Endothelial cell (in vitro differentiated cells): ENCODE measurements around the gene GPS1. TPM values are rescaled to one million over a fixed set of nuclear protein-coding genes. Genes with fewer than 3 reads are reported as not detected.

Experiments
- DNase-seq: peaks from one replicate; pipeline ENCODE4 v3.0.0; 2021; ENCODE audit warnings: low spot score
- H3K27ac Mint-ChIP-seq: one replicate; pipeline ENCODE4 v1.8.0; 2021; ENCODE audit warnings: mixed read lengths, inconsistent platforms; ENCODE audit not compliant: unreplicated experiment
- H3K27me3 Mint-ChIP-seq: one replicate; pipeline ENCODE4 v1.8.0; 2021; ENCODE audit warnings: mild to moderate bottlenecking, moderate library complexity, mixed read lengths, inconsistent platforms; ENCODE audit not compliant: unreplicated experiment
- H3K36me3 Mint-ChIP-seq: one replicate; pipeline ENCODE4 v1.8.0; 2021; ENCODE audit warnings: mild to moderate bottlenecking, low read depth, mixed read lengths, inconsistent platforms; ENCODE audit not compliant: unreplicated experiment
- H3K4me1 Mint-ChIP-seq: one replicate; pipeline ENCODE4 v1.8.0; 2021; ENCODE audit warnings: mild to moderate bottlenecking, mixed read lengths, inconsistent platforms; ENCODE audit not compliant: unreplicated experiment
- H3K4me3 Mint-ChIP-seq: one replicate; pipeline ENCODE4 v1.8.0; 2021; ENCODE audit warnings: mild to moderate bottlenecking, mixed read lengths, inconsistent platforms; ENCODE audit not compliant: unreplicated experiment
- H3K9me3 Mint-ChIP-seq: one replicate; pipeline ENCODE4 v1.8.0; 2021; ENCODE audit warnings: mixed read lengths, inconsistent platforms; ENCODE audit not compliant: unreplicated experiment
- total RNA-seq: library from RNA; stranded (reverse); fragmentation: NEBNext Ultra II Directional; extraction: Animal tissue kit (Norgen Biotek cat#: 25700); gene quantifications from one replicate; pipeline ENCODE4 v1.2.1, GENCODE V29; 2021; ENCODE audit not compliant: unreplicated experiment
- TF ChIP-seq, protein P1 (sequence below): fragments of 200-600 bp; sonication (generic); IDR thresholded peaks from one replicate; pipeline ENCODE4 v1.5.0; 2021; ENCODE audit warnings: antibody characterized with exemption; ENCODE audit not compliant: unreplicated experiment

Gene GPS1
- total RNA-seq, 1 donor from 2014 or later, result 80.0 TPM

DNA sequence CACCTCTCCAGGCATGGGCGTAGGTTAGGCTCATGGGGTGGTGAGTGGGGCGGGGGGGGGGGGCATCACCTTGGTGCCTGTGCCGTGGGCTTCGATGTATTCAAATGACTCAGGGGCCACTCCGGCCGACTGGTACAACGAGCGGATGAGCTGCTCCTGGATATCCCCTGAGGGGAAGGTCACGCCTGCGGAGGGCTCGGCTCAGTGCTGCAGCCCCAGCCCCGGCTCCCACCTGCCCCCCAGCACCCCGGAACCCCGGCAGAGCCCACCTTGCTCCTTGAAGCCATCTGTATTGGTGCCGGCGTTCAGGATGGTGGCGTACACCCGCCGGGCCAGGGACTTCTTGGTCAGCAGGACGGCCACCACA, 40.9 kb downstream of the GPS1 start:
- H3K36me3 Mint-ChIP-seq, result peaks cover 3% of the 10 kb centered on the region
- no peak for DNase-seq
- H3K4me1 Mint-ChIP-seq, result no peaks in the 10 kb centered on the region
- TF ChIP-seq, protein P1, sequence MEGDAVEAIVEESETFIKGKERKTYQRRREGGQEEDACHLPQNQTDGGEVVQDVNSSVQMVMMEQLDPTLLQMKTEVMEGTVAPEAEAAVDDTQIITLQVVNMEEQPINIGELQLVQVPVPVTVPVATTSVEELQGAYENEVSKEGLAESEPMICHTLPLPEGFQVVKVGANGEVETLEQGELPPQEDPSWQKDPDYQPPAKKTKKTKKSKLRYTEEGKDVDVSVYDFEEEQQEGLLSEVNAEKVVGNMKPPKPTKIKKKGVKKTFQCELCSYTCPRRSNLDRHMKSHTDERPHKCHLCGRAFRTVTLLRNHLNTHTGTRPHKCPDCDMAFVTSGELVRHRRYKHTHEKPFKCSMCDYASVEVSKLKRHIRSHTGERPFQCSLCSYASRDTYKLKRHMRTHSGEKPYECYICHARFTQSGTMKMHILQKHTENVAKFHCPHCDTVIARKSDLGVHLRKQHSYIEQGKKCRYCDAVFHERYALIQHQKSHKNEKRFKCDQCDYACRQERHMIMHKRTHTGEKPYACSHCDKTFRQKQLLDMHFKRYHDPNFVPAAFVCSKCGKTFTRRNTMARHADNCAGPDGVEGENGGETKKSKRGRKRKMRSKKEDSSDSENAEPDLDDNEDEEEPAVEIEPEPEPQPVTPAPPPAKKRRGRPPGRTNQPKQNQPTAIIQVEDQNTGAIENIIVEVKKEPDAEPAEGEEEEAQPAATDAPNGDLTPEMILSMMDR, result no peak
- no peaks in the 10 kb centered on the region for H3K9me3 Mint-ChIP-seq
- no peak overlapping the region for H3K4me3 Mint-ChIP-seq
- H3K27ac Mint-ChIP-seq, result no peak overlapping the region
- no peaks in the 10 kb centered on the region for H3K27me3 Mint-ChIP-seq

DNA sequence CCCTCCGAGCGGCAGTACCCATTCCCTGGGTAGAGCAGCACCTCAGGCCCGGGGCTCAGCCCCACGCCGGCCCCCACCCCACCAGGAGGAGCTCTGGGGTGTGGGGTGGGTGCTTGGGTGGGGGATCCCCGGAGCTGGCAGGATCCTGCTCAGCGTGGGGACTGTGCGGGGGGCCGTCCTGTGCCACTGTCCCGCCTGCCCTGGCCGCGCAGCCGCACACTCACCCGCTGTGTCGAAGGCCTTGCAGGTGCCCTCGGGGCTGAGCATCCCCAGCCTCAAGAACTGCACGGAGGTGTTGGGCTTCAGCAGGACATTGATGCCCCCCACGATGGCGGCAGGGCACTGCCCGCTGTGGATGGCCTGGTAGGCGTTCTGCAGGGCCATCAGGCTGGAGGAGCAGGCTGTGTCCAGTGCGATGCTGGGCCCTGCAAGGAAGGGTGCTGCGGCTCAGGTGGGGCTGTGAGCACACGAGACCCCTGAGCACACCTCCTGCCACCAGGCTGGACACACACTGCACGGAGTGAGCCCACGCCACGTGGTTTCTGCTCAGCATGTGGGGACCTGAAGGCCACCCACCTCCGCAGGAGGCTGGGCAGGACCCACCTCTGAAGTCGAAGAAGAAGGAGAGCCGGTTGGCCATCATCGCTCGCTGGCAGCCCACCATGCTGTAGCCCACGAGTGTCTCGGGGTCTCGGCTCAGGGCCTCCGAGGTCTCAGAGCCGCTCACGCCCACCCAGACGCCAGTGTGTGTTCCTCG, 41.5 kb downstream of the GPS1 start:
- DNase-seq, result no peak
- peaks cover 3% of the 10 kb centered on the region for H3K36me3 Mint-ChIP-seq
- H3K4me1 Mint-ChIP-seq, result no peaks in the 10 kb centered on the region
- no peak overlapping the region for H3K27ac Mint-ChIP-seq
- no peaks in the 10 kb centered on the region for H3K27me3 Mint-ChIP-seq
- no peaks in the 10 kb centered on the region for H3K9me3 Mint-ChIP-seq
- TF ChIP-seq, protein P1, result no peak
- no peak overlapping the region for H3K4me3 Mint-ChIP-seq

DNA sequence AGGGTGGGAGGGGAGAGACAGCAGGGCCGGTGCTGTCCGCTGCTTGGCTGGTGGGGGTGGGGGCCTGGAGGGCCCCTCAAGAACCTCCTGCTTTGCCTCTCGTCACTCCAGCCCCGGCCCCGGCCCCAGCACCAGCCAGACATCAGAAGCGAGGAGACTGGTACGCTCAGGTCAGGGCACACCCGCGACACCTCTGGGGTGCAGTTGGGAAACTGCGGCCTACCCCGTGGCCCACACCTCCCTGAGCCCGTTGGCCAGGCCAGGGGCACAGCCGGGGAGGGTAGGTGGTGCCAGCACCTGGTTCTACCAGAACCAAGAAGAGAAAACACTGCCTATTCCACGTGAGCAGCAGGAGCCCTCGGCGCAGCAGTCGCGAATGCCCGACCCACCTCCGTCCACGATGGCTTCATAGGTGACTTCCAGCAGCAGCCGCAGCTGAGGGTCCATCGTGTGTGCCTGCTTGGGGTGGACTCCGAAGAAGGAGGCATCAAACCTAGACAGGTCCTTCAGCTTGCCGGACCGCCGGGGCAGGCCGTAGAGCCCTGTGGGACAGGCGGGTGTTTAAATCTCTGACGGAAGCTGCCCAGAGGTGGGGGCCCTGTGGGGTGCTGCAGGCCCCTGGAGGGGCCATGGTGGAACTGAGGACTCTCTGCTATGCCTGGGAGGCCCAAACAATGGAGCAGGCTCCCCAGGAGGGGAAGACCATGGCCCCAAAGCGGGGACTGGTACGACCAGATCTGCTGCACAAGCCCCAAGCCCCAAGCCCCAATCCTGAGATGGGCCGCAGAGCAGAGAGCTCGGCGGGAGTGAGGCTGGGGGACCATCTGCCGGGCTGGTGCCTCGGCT, 43.5 kb downstream of the GPS1 start:
- peaks cover 3% of the 10 kb centered on the region for H3K36me3 Mint-ChIP-seq
- TF ChIP-seq, protein P1, result no peak
- H3K27me3 Mint-ChIP-seq, result peaks cover 4% of the 10 kb centered on the region
- H3K27ac Mint-ChIP-seq, result no peak overlapping the region
- no peaks in the 10 kb centered on the region for H3K9me3 Mint-ChIP-seq
- H3K4me3 Mint-ChIP-seq, result no peak overlapping the region
- H3K4me1 Mint-ChIP-seq, result no peaks in the 10 kb centered on the region
- DNase-seq, result no peak

DNA sequence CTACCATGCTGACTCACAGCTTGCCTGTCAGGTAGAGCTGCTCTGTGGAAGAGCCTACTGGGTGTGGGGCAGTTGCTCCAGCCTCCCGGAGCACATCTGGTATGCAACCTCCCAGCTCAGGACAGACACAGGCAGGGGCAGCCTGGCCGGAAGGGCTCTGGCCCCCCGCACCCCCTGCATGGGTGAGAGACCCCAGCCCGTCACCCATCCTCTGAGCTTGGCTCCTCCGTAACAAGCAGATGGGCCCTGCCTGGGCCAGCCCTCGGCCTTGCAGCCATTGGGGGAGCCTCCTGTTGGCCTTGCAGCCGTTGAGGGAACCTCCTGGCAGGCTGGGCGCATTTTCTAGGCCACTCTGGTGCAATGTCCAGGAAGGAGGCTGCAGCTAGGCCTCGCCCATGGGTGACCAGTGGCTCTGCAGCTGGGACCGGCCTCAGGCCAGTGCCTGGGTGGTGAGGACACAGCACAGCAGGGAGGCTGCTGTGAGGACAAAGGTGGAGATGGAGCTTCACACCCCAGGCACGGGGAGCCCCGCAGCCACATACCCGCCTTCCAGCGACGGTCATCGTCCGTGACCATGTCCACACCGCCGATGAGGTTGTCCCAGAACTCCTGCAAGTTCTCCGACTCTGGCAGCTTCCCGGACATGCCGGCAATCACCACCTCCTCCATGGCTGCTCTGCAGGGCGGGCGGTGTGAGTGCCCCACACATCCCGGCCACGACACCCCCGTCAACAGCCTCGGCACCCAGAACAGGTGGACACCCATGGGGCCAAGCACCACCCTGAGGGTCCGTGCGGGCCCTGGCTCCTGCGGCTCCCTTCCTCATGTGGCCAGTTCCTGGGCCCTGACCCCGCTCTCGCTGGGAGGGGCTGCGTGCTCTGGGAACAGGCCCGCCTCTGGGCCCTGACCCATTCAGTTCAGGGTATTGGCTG, 44.3 kb downstream of the GPS1 start:
- no peak for DNase-seq
- H3K36me3 Mint-ChIP-seq, result peaks cover 3% of the 10 kb centered on the region
- H3K9me3 Mint-ChIP-seq, result no peaks in the 10 kb centered on the region
- H3K4me1 Mint-ChIP-seq, result no peaks in the 10 kb centered on the region
- H3K4me3 Mint-ChIP-seq, result peak overlapping the region; percentile 74
- peaks cover 5% of the 10 kb centered on the region for H3K27me3 Mint-ChIP-seq
- no peak overlapping the region for H3K27ac Mint-ChIP-seq
- TF ChIP-seq, protein P1, result no peak
